Renal pelvis (tissue), 4 donors: Measurements from ENCODE around the gene SNHG17. TPM values are rescaled to one million over a fixed set of nuclear protein-coding genes. Genes with fewer than 3 reads are reported as not detected.
"Not testable (repeated sequence)": the region's sequence is repeated elsewhere in the genome, so short reads cannot be mapped to it uniquely, and the experiment has no call there.

Experiments
- DNase-seq: peaks from one replicate; pipeline ENCODE4 v3.0.0-alpha.2; 2013
- polyA plus RNA-seq, 3 donors: library from polyadenylated mRNA; unstranded; fragments of 120-200 nt; gene quantifications; one replicate each; pipeline ENCODE4 v1.2.1, GENCODE V29; 2013; ENCODE audit not compliant: insufficient read length in 3 of 3

Gene SNHG17
- polyA plus RNA-seq, 3 donors = 26.5 to 34.5 (median 31.2) TPM

GRCh38 chr20:38423541-38423940 is 11.6 kb downstream of the SNHG17 start:
- DNase-seq = no peak

- no peak for DNase-seq
Measured at GRCh38 chr20:38421915-38422314, 13.2 kb downstream of the SNHG17 start.

GRCh38 chr20:38420388-38421085 is 14.6 kb downstream of the SNHG17 start:
- no peak for DNase-seq

DNA sequence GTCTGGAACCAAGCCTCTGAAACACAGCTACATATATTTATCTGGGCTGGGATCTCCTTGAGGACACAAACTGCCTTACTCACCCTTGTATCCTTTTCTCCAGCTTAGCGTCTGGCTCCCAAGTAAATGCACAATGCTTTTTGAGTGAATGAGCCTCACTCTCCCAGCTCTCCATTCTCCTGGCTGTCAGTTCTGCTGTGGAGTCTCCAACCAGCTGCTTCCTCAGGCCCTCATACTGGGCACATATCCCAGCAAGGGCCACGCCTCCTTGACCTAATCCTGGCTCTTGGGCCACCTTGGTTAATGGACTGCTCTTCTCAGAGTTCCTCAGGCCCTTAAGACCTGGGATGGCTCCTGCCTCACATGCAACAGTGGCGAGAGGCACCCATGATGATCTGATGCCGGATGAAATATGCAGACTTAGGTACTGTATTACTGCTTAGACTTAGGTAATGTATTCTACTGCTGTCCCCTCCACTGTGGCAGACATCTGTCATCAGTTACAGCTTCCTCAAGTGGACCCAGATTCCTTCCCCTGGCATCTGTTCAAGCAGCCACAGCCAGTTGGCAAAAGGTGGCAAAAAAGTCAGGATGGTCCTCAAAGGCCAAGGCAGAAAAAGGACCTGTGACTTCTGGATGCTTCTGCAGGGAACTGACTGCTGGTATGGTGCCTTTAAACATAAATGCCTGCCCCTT is 16.5 kb downstream of the SNHG17 start:
- no peak for DNase-seq

DNA sequence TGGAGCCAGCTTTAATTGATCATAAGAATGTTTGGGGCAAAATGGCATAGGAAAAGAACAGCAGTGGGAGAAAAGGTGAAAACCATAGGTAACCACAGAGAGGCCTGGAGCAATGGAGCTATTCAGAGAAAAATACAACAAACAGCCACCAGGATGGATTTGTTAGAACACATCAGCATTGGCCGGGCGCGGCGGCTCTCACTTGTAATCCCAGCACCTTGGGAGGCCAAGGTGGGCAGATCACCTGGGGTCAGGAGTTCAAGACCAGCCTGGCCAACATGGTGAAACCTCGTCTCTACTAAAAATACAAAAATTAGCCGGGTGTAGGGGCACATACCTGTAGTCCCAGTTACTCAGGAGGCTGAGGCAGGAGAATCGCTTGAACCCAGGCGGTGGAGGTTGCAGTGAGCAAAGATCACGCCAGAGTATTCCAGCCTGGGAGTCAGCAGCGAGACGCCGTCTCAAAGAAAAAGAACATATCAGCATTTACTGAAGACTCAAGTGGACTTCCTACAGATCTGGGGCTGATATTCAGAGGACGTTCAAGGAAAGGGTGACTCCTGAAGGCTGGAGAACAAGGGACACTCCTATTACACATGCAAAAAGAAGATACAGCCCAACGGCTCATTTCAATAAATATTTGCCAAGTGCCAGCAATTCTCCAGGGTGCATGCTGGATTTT is 20.2 kb downstream of the SNHG17 start:
- DNase-seq = no peak

GRCh38 chr20:38412877-38413577 is 22.1 kb downstream of the SNHG17 start:
- no peak for DNase-seq

- not testable (repeated sequence) for DNase-seq
Measured at GRCh38 chr20:38407822-38408221, 27.3 kb downstream of the SNHG17 start.

DNA sequence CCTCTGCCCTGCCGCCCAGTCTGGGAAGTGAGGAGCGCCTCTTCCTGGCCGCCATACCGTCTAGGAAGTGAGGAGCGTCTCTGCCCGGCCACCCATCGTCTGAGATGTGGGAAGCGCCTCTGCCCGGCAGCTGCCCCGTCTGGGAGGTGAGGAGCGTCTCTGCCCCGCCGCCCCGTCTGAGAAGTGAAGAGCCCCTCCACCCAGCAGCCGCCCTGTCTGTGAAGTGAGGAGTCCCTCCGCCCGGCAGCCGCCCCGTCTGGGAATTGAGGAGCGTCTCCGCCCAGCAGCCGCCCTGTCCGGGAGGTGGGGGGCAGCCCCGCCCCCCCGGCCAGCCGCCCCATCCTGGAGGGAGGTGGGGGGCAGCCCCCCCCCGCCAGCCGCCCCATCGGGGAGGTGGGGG is 27.8 kb downstream of the SNHG17 start:
- DNase-seq = no peak

GRCh38 chr20:38406476-38406875 is 28.7 kb downstream of the SNHG17 start:
- DNase-seq = no peak

- no peak for DNase-seq
Measured at GRCh38 chr20:38405132-38405531, 30.0 kb downstream of the SNHG17 start.

DNA sequence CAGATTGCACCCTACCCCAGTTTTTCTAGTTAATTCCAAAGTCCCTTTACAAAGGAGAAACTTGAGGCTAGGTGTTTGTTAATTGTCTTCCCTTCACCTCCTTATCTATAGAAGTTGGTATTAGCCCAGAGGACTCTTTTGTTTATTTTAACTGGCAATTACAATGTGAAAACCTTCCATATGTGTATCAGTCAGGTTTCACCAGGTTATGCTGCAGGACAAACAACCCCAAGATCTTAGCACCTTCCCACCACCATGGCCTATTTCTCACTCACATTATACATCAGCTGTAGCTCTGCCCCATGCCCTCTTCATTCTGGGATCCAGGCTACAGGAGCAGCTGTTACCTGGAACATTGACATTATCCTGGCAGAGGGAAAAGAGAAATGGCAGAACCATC is 31.1 kb downstream of the SNHG17 start:
- DNase-seq = no peak

GRCh38 chr20:38402816-38403215 is 32.3 kb downstream of the SNHG17 start:
- no peak for DNase-seq

- DNase-seq = no peak
Measured at GRCh38 chr20:38402089-38402488, 33.0 kb downstream of the SNHG17 start.

- not testable (repeated sequence) for DNase-seq
Measured at GRCh38 chr20:38395751-38396395, 39.3 kb downstream of the SNHG17 start.

DNA sequence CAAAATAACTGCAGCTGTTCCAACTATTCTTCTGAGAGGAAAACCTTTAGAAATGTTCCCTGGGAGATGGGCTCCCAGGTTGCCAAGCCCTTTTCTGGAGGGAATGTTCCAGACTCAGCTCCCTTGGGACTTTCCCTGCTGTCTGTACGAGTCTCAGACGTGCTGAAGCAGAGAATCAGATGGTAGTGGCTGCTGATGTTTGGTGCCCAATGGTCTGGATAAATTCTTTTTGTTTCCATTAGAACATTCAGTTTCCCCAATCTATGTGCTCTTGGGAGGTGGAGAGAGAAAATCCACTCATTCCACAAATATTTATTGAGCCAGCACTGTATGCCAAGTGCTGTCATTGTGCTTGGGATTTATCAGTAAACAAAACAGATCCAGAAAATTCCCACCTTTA is 40.0 kb downstream of the SNHG17 start:
- no peak for DNase-seq

- DNase-seq = no peak
Measured at GRCh38 chr20:38393259-38393658, 41.9 kb downstream of the SNHG17 start.

- no peak for DNase-seq
Measured at GRCh38 chr20:38392356-38392755, 42.8 kb downstream of the SNHG17 start.

DNA sequence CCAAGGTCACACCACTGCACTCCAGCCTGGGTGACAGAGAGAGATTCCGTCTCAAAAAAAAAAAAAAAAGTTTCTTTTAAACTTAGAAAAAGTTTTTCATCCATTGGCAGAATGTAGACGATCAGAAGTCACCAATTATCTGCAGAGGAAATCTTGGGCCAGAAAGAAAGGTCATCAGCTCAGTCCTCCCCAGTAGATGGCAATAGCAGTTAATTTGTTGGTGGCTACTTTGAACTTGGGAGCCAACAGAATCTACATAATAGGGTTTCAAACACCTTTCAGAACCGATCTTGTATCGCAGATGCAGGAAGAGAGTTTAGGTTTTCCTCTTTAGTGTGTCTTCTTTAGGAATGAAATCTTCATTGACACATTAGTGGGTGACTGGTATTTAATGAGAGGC is 47.2 kb downstream of the SNHG17 start:
- no peak for DNase-seq

GRCh38 chr20:38386851-38387250 is 48.3 kb downstream of the SNHG17 start:
- no peak for DNase-seq

- no peak for DNase-seq
Measured at GRCh38 chr20:38386004-38386403, 49.1 kb downstream of the SNHG17 start.

DNA sequence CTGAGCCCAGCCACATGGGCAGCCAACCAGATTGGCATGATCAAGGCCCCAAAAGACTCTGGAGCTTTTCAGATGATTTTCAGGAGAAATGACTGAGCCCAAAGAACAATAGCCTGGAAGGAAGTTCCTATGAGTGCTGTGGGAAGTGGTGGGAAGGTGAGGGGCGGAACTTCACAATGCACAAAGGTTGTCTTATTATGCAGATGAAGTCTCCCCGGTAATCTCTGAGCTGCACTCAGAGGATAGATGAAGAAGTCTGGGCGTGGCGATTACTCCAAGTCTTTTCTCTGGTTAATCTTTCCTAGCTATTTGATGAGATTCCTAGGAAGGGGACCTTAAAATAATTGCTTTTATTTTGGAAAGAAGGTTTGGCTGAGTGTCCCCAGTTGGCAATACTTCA is 52.0 kb downstream of the SNHG17 start:
- DNase-seq = no peak

- DNase-seq = not testable (repeated sequence)
Measured at GRCh38 chr20:38377838-38378237, 57.3 kb downstream of the SNHG17 start.
